K562 (cell line): ENCODE data around the gene POU3F1. TPM values are rescaled to one million over a fixed set of nuclear protein-coding genes. Genes with fewer than 3 reads are reported as not detected.
A peak's percentile ranks its signal among the peaks of the same experiment; 100 is the strongest.

Experiments used
- ATF2 ChIP-seq: sonication (generic); formaldehyde crosslinking; IDR thresholded peaks from 2 replicates; pipeline ENCODE4 v1.8.1; 2022; ENCODE audit warnings: missing genetic modification reagents
- EP300 ChIP-seq: IDR thresholded peaks from 2 replicates; pipeline ENCODE4 v1.6.1; 2012; ENCODE audit warnings: low read length, improper control_type of control experiment
- HINFP ChIP-seq: fragments of 450-650 bp; conservative IDR thresholded peaks from 2 replicates; pipeline ENCODE4 v1.6.1; 2016; ENCODE audit warnings: missing genetic modification characterization, low read depth, mild to moderate bottlenecking, control low read depth, missing compliant biosample characterization
- HSF4 ChIP-seq: fragments of 250-450 bp; sonication (Bioruptor Pico); IDR thresholded peaks from 2 replicates; pipeline ENCODE4 v2.1.2; 2022; ENCODE audit warnings: mild to moderate bottlenecking, moderate library complexity, borderline replicate concordance
- KLF1 ChIP-seq: fragments of 450-650 bp; IDR thresholded peaks from 2 replicates; pipeline ENCODE4 v1.6.1; 2016; ENCODE audit warnings: missing genetic modification characterization, missing compliant biosample characterization
- NR0B1 ChIP-seq: fragments of 450-650 bp; IDR thresholded peaks from one replicate; pipeline ENCODE4 v1.6.1; 2018; ENCODE audit warnings: mild to moderate bottlenecking, moderate library complexity; ENCODE audit not compliant: partially characterized antibody
- PRDM10 ChIP-seq: fragments of 450-650 bp; IDR thresholded peaks from 2 replicates; pipeline ENCODE4 v1.6.1; 2018; ENCODE audit not compliant: partially characterized antibody
- SMARCB1 ChIP-seq: IDR thresholded peaks from 2 replicates; pipeline ENCODE4 v1.6.1; 2011; ENCODE audit warnings: improper control_type of control experiment, low read depth; ENCODE audit not compliant: insufficient read length
- TSC22D4 ChIP-seq: fragments of 450-650 bp; IDR thresholded peaks from 2 replicates; pipeline ENCODE4 v1.6.1; 2016; ENCODE audit warnings: missing genetic modification characterization, missing biosample characterization, control low read depth
- ZNF184 ChIP-seq: sonication (generic); formaldehyde crosslinking; IDR thresholded peaks from 2 replicates; pipeline ENCODE4 v1.5.0; 2020; ENCODE audit warnings: missing genetic modification reagents
- ZNF507 ChIP-seq: conservative IDR thresholded peaks from 2 replicates; pipeline ENCODE4 v1.6.1; 2017; ENCODE audit warnings: missing genetic modification characterization, missing compliant biosample characterization
- ZNF766 ChIP-seq: fragments of 200-800 bp; sonication (Bioruptor generic); conservative IDR thresholded peaks from 2 replicates; pipeline ENCODE4 v1.6.1; 2016; ENCODE audit warnings: missing genetic modification characterization, missing compliant biosample characterization
- polyA plus RNA-seq, 8 experiments: library from polyadenylated mRNA; depleted of rRNA in 4 of 8; stranded (reverse) in 5 of 8; unstranded in 3 of 8; fragments of >200 nt; fragmentation: Nextera tagmentation in 2 of 8; fragmentation: Illumina TruSeq in 1 of 8; extraction: Ambion mirVana in 2 of 8; extraction: Trizol in 1 of 8; gene quantifications; 2 replicates each; pipeline versions ENCODE4 v1.2.1 to v1.2.3, GENCODE V29; 2011 to 2014; ENCODE audit warnings: inconsistent platforms in 1 of 8, missing spikeins in 1 of 8
- total RNA-seq, 7 experiments: library from RNA; depleted of rRNA in 6 of 7; stranded (reverse); fragments of >200 nt in 6 of 7; fragmentation: Illumina TruSeq in 2 of 7; extraction: Trizol in 2 of 7; gene quantifications; 2 replicates each; pipeline versions ENCODE4 v1.2.1 to v1.2.3, GENCODE V29; 2011 to 2021; ENCODE audit warnings: low replicate concordance in 1 of 7
- TF ChIP-seq, protein P1 (sequence below): fragments of 250-450 bp; sonication (Bioruptor Pico); IDR thresholded peaks from 2 replicates; pipeline ENCODE4 v1.5.0; 2022; ENCODE audit warnings: mild to moderate bottlenecking
- TF ChIP-seq, protein P2 (sequence below): fragments of 250-450 bp; sonication (Bioruptor Pico); IDR thresholded peaks from 2 replicates; pipeline ENCODE4 v1.8.0; 2022; ENCODE audit warnings: inconsistent platforms

The POU3F1 gene
- total and polyA plus RNA-seq, 9 of the 15 experiments (the other 6 are each of a cell fraction or from before 2014, with no cell fraction given): 0.09 TPM; not detected in 8

DNA sequence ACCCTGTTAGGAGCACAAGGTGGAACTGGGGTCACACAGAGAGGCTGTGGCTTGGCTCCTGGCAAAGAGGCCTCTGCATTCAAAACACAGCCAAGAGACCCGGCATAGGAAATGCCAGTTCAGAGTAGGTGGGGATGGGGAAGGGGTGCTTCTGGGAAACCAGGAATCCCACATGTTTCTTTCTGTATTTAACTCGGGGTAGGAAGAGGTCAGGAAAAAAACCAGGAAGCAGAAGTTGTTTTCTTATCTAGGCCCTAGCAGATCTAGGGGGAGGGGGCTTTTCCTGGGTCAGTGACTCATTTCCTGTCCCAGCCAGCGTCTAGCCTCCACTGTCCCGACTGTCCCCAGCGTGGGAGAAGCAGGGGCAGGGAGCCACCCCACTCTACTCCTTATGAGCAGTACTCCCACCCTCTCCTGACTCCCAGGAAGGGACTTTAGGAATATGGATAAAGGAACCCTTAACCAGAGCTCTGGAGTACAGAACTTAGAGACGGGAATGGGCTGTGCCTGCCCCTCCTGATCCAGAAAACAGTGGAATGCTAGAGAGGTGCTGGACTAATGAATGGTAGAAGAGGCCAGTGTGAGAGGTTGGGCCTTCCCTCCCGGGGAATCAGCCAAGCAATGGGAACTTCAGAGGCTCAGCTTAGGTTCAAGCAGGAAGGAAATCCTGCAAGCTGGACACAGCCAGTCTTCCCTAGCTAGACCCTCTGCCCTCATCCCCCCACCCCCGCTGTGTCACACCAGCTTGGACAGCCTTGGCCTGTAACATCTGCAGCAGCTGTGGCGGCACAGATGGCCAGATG, 47.0 kb downstream of the POU3F1 start (continued):
- TF ChIP-seq ATF2: no peak
- TF ChIP-seq, protein P1, sequence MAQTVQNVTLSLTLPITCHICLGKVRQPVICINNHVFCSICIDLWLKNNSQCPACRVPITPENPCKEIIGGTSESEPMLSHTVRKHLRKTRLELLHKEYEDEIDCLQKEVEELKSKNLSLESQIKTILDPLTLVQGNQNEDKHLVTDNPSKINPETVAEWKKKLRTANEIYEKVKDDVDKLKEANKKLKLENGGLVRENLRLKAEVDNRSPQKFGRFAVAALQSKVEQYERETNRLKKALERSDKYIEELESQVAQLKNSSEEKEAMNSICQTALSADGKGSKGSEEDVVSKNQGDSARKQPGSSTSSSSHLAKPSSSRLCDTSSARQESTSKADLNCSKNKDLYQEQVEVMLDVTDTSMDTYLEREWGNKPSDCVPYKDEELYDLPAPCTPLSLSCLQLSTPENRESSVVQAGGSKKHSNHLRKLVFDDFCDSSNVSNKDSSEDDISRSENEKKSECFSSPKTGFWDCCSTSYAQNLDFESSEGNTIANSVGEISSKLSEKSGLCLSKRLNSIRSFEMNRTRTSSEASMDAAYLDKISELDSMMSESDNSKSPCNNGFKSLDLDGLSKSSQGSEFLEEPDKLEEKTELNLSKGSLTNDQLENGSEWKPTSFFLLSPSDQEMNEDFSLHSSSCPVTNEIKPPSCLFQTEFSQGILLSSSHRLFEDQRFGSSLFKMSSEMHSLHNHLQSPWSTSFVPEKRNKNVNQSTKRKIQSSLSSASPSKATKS: no peak
- peak; percentile 65; the same call in 1 of the 2 replicates for TF ChIP-seq HSF4
- peak; percentile 98 for TF ChIP-seq EP300
- TF ChIP-seq, protein P2, sequence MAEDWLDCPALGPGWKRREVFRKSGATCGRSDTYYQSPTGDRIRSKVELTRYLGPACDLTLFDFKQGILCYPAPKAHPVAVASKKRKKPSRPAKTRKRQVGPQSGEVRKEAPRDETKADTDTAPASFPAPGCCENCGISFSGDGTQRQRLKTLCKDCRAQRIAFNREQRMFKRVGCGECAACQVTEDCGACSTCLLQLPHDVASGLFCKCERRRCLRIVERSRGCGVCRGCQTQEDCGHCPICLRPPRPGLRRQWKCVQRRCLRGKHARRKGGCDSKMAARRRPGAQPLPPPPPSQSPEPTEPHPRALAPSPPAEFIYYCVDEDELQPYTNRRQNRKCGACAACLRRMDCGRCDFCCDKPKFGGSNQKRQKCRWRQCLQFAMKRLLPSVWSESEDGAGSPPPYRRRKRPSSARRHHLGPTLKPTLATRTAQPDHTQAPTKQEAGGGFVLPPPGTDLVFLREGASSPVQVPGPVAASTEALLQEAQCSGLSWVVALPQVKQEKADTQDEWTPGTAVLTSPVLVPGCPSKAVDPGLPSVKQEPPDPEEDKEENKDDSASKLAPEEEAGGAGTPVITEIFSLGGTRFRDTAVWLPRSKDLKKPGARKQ (CRISPR knock-in tag): no peak
- no peak for TF ChIP-seq PRDM10
- no peak for TF ChIP-seq TSC22D4 (tag)
- TF ChIP-seq ZNF184: no peak
- 0 out of 2 replicates have a peak, but pooled peaks have one; percentile 12 for TF ChIP-seq HINFP (tag)
- TF ChIP-seq ZNF507: no peak
- TF ChIP-seq ZNF766: peak; percentile 79; the same call in 1 of the 2 replicates
- TF ChIP-seq KLF1: no peak
- no peak for TF ChIP-seq NR0B1
- TF ChIP-seq SMARCB1: no peak
